Muscle of leg (tissue), 11 donors: ENCODE results near the gene LAMP5. TPM values are rescaled to one million over a fixed set of nuclear protein-coding genes. Genes with fewer than 3 reads are reported as not detected.

Source experiments
- DNase-seq: peaks from one replicate; pipeline ENCODE4 v3.0.0; 2013
- H3K27ac ChIP-seq: one replicate; pipeline ENCODE4 v1.5.1; 2013; ENCODE audit warnings: mild to moderate bottlenecking, low read length, control low read depth
- H3K27me3 ChIP-seq: one replicate; pipeline ENCODE4 v1.6.1; 2013; ENCODE audit warnings: low read length; ENCODE audit not compliant: control insufficient read depth, insufficient read depth
- H3K36me3 ChIP-seq: one replicate; pipeline ENCODE4 v1.6.1; 2013; ENCODE audit warnings: low read length; ENCODE audit not compliant: control insufficient read depth, insufficient read depth
- H3K4me1 ChIP-seq: one replicate; pipeline ENCODE4 v1.6.1; 2013; ENCODE audit warnings: low read length; ENCODE audit not compliant: control insufficient read depth, insufficient read depth
- H3K4me3 ChIP-seq: one replicate; pipeline ENCODE4 v1.5.1; 2013; ENCODE audit warnings: low read length, control low read depth
- H3K9me3 ChIP-seq: replicated peaks from 2 replicates; pipeline ENCODE4 v1.6.1; 2013; ENCODE audit warnings: low read depth, low read length; ENCODE audit not compliant: control insufficient read depth
- WGBS: methylation state at CpG from one replicate; pipeline ENCODE4 v1.1.5; 2013; ENCODE audit warnings: missing lambda C conversion rate; ENCODE audit not compliant: insufficient coverage; 5-methylcytosine and 5-hydroxymethylcytosine counted together
- polyA plus RNA-seq, 8 donors: library from polyadenylated mRNA; unstranded; fragments of 120-200 nt; gene quantifications; one replicate each; pipeline versions ENCODE4 v1.2.1 to v1.2.3, GENCODE V29; 2013; ENCODE audit warnings: inconsistent platforms in 1 of 8, low replicate concordance in 1 of 8; ENCODE audit not compliant: insufficient read length in 8 of 8, insufficient read depth in 1 of 8
- total RNA-seq: library from RNA; stranded (reverse); fragments of 120-200 nt; gene quantifications from one replicate; pipeline ENCODE4 v1.2.4, GENCODE V29; 2013

Gene LAMP5
- total and polyA plus RNA-seq, 9 donors: 0.19 to 1.4 (median 0.49) TPM

- Histone ChIP-seq H3K4me3 (no peak overlapping the region), H3K27me3 (no peaks in the 10 kb centered on the region), H3K9me3 (no peaks in the 10 kb centered on the region), H3K36me3 (no peaks in the 10 kb centered on the region), H3K27ac (no peak overlapping the region), H3K4me1 (no peaks in the 10 kb centered on the region)
- 68% methylated on average over 4 of the region's 9 CpGs for WGBS
- DNase-seq: no peak
Measured at GRCh38 chr20:9485614-9486340, 28.6 kb upstream of the LAMP5 start.

- Histone ChIP-seq H3K4me3 (no peak overlapping the region), H3K36me3 (no peaks in the 10 kb centered on the region), H3K4me1 (no peaks in the 10 kb centered on the region), H3K27me3 (no peaks in the 10 kb centered on the region), H3K9me3 (no peaks in the 10 kb centered on the region), H3K27ac (no peak overlapping the region)
- 100% methylated on average over 1 of the region's 4 CpGs for WGBS
- no peak for DNase-seq
Measured at GRCh38 chr20:9487231-9487630, 27.2 kb upstream of the LAMP5 start.

- no CpG with 5 or more reads among the region's 2 CpGs for WGBS
- no peak for DNase-seq
- no peak overlapping the region for H3K27ac ChIP-seq
Measured at GRCh38 chr20:9488063-9488462, 26.3 kb upstream of the LAMP5 start.

GRCh38 chr20:9490161-9490560, 24.2 kb upstream of the LAMP5 start:
- 100% methylated on average over 1 of the region's 3 CpGs for WGBS
- no peak for DNase-seq

More at GRCh38 chr20:9488063-9488462, 26.3 kb upstream of the LAMP5 start:
- no peaks in the 10 kb centered on the region for H3K27me3 ChIP-seq
- H3K4me3 ChIP-seq: no peak overlapping the region
- no peaks in the 10 kb centered on the region for H3K9me3 ChIP-seq
- H3K4me1 ChIP-seq: no peaks in the 10 kb centered on the region
- H3K36me3 ChIP-seq: no peaks in the 10 kb centered on the region

GRCh38 chr20:9490631-9491030, 23.8 kb upstream of the LAMP5 start:
- Histone ChIP-seq H3K4me1 (no peaks in the 10 kb centered on the region), H3K27ac (no peak overlapping the region), H3K4me3 (no peak overlapping the region), H3K36me3 (no peaks in the 10 kb centered on the region), H3K9me3 (no peaks in the 10 kb centered on the region), H3K27me3 (no peaks in the 10 kb centered on the region)
- no peak for DNase-seq
- WGBS: 93% methylated on average over 3 of the region's 3 CpGs

More at GRCh38 chr20:9490161-9490560, 24.2 kb upstream of the LAMP5 start:
- Histone ChIP-seq H3K27me3 (no peaks in the 10 kb centered on the region), H3K36me3 (no peaks in the 10 kb centered on the region), H3K4me1 (no peaks in the 10 kb centered on the region), H3K4me3 (no peak overlapping the region), H3K27ac (no peak overlapping the region), H3K9me3 (no peaks in the 10 kb centered on the region)

- Histone ChIP-seq H3K27me3 (no peaks in the 10 kb centered on the region), H3K27ac (no peak overlapping the region), H3K4me1 (no peaks in the 10 kb centered on the region), H3K9me3 (no peaks in the 10 kb centered on the region), H3K36me3 (no peaks in the 10 kb centered on the region), H3K4me3 (no peak overlapping the region)
- no peak for DNase-seq
- WGBS: no CpG with 5 or more reads among the region's 1 CpG
Measured at GRCh38 chr20:9491324-9491723, 23.1 kb upstream of the LAMP5 start.

- Histone ChIP-seq H3K4me3 (no peak overlapping the region), H3K27me3 (no peaks in the 10 kb centered on the region), H3K27ac (no peak overlapping the region), H3K9me3 (no peaks in the 10 kb centered on the region), H3K36me3 (no peaks in the 10 kb centered on the region), H3K4me1 (no peaks in the 10 kb centered on the region)
- no peak for DNase-seq
- WGBS: no CpG with 5 or more reads among the region's 4 CpGs
Measured at GRCh38 chr20:9492067-9492466, 22.3 kb upstream of the LAMP5 start.

- H3K4me3 ChIP-seq: no peak overlapping the region
- no peaks in the 10 kb centered on the region for H3K4me1 ChIP-seq
- DNase-seq: no peak
- H3K36me3 ChIP-seq: no peaks in the 10 kb centered on the region
- no peaks in the 10 kb centered on the region for H3K27me3 ChIP-seq
- no peak overlapping the region for H3K27ac ChIP-seq
- H3K9me3 ChIP-seq: no peaks in the 10 kb centered on the region
- WGBS: no CpG with 5 or more reads among the region's 2 CpGs
Measured at GRCh38 chr20:9493803-9494202, 20.6 kb upstream of the LAMP5 start.

GRCh38 chr20:9495701-9496100, 18.7 kb upstream of the LAMP5 start:
- H3K4me1 ChIP-seq: no peaks in the 10 kb centered on the region
- peaks cover 3% of the 10 kb centered on the region for H3K27me3 ChIP-seq
- H3K9me3 ChIP-seq: no peaks in the 10 kb centered on the region
- H3K27ac ChIP-seq: no peak overlapping the region
- H3K4me3 ChIP-seq: no peak overlapping the region
- no CpG with 5 or more reads among the region's 2 CpGs for WGBS
- DNase-seq: no peak
- no peaks in the 10 kb centered on the region for H3K36me3 ChIP-seq

GRCh38 chr20:9496155-9496554, 18.2 kb upstream of the LAMP5 start:
- Histone ChIP-seq H3K4me1 (no peaks in the 10 kb centered on the region), H3K36me3 (no peaks in the 10 kb centered on the region), H3K9me3 (no peaks in the 10 kb centered on the region), H3K27me3 (peaks cover 3% of the 10 kb centered on the region), H3K27ac (no peak overlapping the region), H3K4me3 (no peak overlapping the region)
- WGBS: 100% methylated on average over 1 of the region's 3 CpGs
- DNase-seq: no peak

GRCh38 chr20:9498322-9498721, 16.1 kb upstream of the LAMP5 start:
- no peak overlapping the region for H3K4me3 ChIP-seq

More at GRCh38 chr20:9498322-9498721, 16.1 kb upstream of the LAMP5 start:
- DNase-seq: no peak
- Histone ChIP-seq H3K9me3 (no peaks in the 10 kb centered on the region), H3K4me1 (no peaks in the 10 kb centered on the region), H3K36me3 (no peaks in the 10 kb centered on the region), H3K27me3 (peaks cover 3% of the 10 kb centered on the region), H3K27ac (no peak overlapping the region)
- 79% methylated on average over 2 of the region's 4 CpGs for WGBS
